ENCODE results near the gene CPLANE2.
"Not testable (repeated sequence)": the region's sequence is repeated elsewhere in the genome, so short reads cannot be mapped to it uniquely, and the experiment has no call there.

Gene CPLANE2

GRCh38 chr1:16236511-16237342 lies at the start of gene CPLANE2:
Gene CPLANE2 (minus strand): TSS chr1:16237183. CDS start chr1:16236742, 441 bp downstream.
- DNase-seq (ENCODE audit: low read depth in 3 of 3): peak; percentile 94

GRCh38 chr1:16286122-16286521 lies 49.1 kb upstream of the CPLANE2 start:
- DNase-seq (ENCODE audit: low read depth in 3 of 3): no peak

GRCh38 chr1:16281765-16282164 lies 44.8 kb upstream of the CPLANE2 start:
- DNase-seq (ENCODE audit: low read depth in 3 of 3): no peak

- DNase-seq (ENCODE audit: low read depth in 3 of 3): no peak
These were observed 42.2 kb upstream of the CPLANE2 start for GRCh38 chr1:16279186-16279585.

- DNase-seq (ENCODE audit: low read depth in 3 of 3): no peak
These were observed 39.5 kb upstream of the CPLANE2 start for GRCh38 chr1:16276302-16277030.

GRCh38 chr1:16275591-16275990 lies 38.6 kb upstream of the CPLANE2 start:
- DNase-seq (ENCODE audit: low read depth in 3 of 3): no peak

GRCh38 chr1:16267690-16268180 lies 30.8 kb upstream of the CPLANE2 start:
- DNase-seq (ENCODE audit: low read depth in 3 of 3): no peak

GRCh38 chr1:16266411-16267118 lies 29.6 kb upstream of the CPLANE2 start:
- no peak for DNase-seq (ENCODE audit: low read depth in 3 of 3)

- no peak for DNase-seq (ENCODE audit: low read depth in 3 of 3)
These were observed 25.1 kb upstream of the CPLANE2 start for GRCh38 chr1:16262067-16262466.

- no peak for DNase-seq (ENCODE audit: low read depth in 3 of 3)
These were observed 23.8 kb upstream of the CPLANE2 start for GRCh38 chr1:16260814-16261213.

- no peak for DNase-seq (ENCODE audit: low read depth in 3 of 3)
These were observed 21.7 kb upstream of the CPLANE2 start for GRCh38 chr1:16258591-16259135.

GRCh38 chr1:16257968-16258367 lies 21.0 kb upstream of the CPLANE2 start:
- no peak for DNase-seq (ENCODE audit: low read depth in 3 of 3)

- DNase-seq (ENCODE audit: low read depth in 3 of 3): not testable (repeated sequence)
These were observed 20.6 kb upstream of the CPLANE2 start for GRCh38 chr1:16257556-16257955.

GRCh38 chr1:16256478-16256877 lies 19.5 kb upstream of the CPLANE2 start:
- DNase-seq (ENCODE audit: low read depth in 3 of 3): no peak

- no peak for DNase-seq (ENCODE audit: low read depth in 3 of 3)
These were observed 17.4 kb upstream of the CPLANE2 start for GRCh38 chr1:16254263-16254928.

GRCh38 chr1:16253332-16253922 lies 16.4 kb upstream of the CPLANE2 start:
- DNase-seq (ENCODE audit: low read depth in 3 of 3): no peak

- no peak for DNase-seq (ENCODE audit: low read depth in 3 of 3)
These were observed 15.9 kb upstream of the CPLANE2 start for GRCh38 chr1:16252912-16253311.

GRCh38 chr1:16251381-16251780 lies 14.4 kb upstream of the CPLANE2 start:
- no peak for DNase-seq (ENCODE audit: low read depth in 3 of 3)

- DNase-seq (ENCODE audit: low read depth in 3 of 3): no peak
These were observed 13.7 kb upstream of the CPLANE2 start for GRCh38 chr1:16250524-16251251.

- DNase-seq (ENCODE audit: low read depth in 3 of 3): no peak
These were observed 12.7 kb upstream of the CPLANE2 start for GRCh38 chr1:16249596-16250241.

Measured in stimulated activated CD4-positive, alpha-beta T cell treated with anti-CD3 and anti-CD28 coated beads, TNF-alpha, amount 100 ng/mL, for 4 hours (primary cell).